GM18517 (cell line): ENCODE data around the gene HSPA1L.
A peak's percentile ranks its signal among the peaks of the same experiment; 100 is the strongest.
"Not testable (repeated sequence)": the region's sequence is repeated elsewhere in the genome, so short reads cannot be mapped to it uniquely, and the experiment has no call there.

Experiments
- ATAC-seq: cut with Tn5 transposase; IDR thresholded peaks from one replicate; pipeline ENCODE4 v1.9.1; 2021; ENCODE audit warnings: mild to moderate bottlenecking, moderate library complexity; ENCODE audit not compliant: unreplicated experiment

The HSPA1L gene

DNA sequence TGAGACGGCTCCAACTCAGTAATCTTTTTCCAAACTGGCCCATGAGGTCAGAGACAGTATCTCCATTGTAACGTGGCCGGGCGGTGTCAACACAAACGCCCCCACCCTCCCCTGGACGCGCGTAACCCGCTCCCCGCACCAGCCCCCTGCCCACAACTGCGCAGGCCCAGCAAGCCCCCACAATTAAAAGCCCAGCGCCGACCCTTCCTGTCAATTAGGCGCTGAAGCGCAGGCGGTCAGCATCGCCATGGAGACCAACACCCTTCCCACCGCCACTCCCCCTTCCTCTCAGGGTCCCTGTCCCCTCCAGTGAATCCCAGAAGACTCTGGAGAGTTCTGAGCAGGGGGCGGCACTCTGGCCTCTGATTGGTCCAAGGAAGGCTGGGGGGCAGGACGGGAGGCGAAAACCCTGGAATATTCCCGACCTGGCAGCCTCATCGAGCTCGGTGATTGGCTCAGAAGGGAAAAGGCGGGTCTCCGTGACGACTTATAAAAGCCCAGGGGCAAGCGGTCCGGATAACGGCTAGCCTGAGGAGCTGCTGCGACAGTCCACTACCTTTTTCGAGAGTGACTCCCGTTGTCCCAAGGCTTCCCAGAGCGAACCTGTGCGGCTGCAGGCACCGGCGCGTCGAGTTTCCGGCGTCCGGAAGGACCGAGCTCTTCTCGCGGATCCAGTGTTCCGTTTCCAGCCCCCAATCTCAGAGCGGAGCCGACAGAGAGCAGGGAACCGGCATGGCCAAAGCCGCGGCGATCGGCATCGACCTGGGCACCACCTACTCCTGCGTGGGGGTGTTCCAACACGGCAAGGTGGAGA, at the start of gene HSPA1L, which contains the start of gene HSPA1A:
HSPA1L (minus strand) TSS at position 259 of the 814 bp plus-strand sequence. CDS start 3,311 bp downstream, outside the sequence.
HSPA1A (plus strand) TSS at position 519 of the 814 bp plus-strand sequence; CDS start at position 733, 214 bp downstream.
- no peak for ATAC-seq

DNA sequence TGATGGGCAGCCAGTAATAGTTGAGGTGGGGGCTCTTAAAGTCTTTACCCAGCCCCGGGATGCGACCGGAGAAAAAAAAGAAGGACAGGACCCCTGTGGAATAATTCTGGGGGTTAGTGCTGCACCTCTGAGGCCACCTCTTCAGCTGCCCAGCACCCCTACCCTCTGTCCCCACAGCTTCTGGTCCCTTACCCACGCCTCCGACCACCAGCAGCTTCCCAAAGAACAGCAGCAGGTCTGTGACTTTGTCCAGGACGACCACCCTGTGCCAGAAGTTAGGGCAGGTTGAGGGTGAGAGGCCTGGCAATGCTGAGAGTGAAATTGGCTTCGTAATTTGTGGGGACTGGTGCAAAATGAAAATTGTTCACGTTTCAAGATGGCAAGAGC, 49.7 kb upstream of the HSPA1L start:
- ATAC-seq: no peak

GRCh38 chr6:31864123-31864562, 49.1 kb upstream of the HSPA1L start:
- not testable (repeated sequence) for ATAC-seq

DNA sequence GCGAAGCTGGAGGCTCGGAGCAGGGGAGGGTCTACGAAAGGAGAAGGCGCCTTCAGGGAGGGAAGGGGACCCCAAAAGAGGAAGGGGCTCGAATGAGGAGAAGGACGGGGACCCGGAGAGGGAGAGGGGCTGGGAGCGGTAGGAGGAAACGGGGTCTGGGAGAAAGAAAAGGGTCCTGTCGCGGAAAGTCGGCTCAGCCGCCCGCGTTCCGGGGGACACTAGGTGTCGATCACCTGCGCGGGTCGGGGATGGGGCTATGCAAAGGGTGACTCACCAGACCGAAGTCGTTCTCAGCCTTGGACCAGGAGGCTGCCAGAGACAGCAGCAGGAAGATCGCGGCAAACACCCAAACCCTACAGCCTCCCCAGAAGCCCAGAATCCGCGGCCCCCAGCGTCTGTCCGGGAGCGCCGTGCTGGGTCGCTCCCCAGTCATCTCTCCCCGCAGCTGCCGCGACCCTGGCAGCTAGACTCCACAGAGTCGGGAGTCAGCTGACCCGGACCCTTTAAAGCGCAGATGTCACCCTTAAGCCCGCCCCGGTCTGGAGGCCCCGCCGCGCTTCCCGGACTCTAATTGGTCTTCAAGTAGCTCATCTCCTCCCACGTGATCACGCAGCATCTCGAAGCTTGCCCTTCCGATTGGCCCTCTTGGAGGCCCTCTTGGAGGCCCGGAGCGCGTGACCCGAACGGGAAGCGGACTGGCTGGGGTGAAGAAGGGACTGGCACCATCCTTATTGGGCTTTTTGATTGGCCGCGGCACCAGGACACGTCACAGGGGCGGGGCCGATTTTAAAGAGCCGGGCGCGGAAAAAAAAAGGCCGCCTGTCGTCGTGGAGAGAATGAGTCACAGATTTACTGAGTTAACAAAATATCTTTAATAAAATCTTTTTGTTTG, 47.5 kb upstream of the HSPA1L start, which contains the start of gene NEU1:
NEU1 (minus strand) TSS at position 478 of the 892 bp plus-strand sequence; CDS start at position 433, 45 bp downstream.
- peak; percentile 95 for ATAC-seq

GRCh38 chr6:31861919-31862343, 46.8 kb upstream of the HSPA1L start:
- no peak for ATAC-seq

- ATAC-seq: no peak
Observed at GRCh38 chr6:31861150-31861549, 46.1 kb upstream of the HSPA1L start.

DNA sequence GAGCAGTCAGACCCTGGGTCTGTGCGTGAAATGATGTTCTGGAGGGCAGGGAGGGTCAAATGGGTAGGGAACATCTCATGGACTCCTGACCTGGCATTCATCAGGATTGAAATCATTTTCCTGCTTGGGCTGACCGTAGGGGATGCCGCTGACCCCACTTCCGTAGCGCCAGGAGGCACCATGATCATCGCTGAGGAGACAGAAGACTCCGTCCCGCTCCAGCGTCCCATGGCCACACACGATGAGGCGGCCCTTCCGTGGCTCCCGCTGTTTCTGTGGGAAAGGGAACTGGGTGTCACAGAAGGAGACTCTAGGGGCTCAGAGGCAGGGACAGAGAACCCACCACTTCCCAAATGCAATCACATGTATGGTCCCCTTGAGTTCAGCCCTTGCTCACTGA, 45.3 kb upstream of the HSPA1L start:
- no peak for ATAC-seq

DNA sequence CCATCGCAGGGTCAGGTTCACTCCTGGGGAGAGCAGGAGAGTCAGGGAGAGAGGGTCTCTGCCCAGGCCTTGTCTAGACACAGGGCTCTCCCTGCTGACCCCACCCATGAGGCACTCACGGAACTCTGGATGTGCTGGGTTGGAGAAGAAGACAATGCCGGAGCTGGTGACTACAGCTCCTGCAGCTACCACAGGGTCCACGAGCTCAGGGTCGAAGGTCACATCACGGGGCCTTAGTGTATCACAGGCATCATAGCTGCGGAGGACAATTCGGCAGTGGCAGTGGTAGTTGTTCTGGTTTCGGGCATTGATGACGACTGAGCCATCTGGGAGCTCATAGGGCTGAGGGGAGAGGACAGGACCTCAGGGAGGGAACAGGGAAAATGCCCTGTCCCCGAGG, 44.8 kb upstream of the HSPA1L start:
- ATAC-seq: no peak

DNA sequence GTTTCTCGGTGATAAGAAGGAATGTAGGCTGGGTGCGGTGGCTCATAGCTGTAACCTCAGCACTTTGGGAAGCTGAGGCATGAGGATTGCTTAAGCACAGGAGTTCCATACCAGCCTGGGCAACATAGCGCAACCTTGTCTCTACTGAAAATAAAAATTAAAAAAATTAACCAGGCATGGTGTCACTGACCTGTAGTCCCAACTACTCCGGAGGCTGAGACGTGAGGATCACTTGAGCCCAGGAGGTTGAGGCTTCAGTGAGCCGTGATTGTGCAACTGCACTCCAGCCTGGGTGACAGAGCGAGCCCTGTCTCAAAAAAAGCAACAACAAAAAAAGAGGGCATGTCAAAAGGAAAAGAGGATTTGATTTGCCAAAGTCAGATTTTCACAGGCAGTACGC, 43.6 kb upstream of the HSPA1L start:
- ATAC-seq: no peak

GRCh38 chr6:31857774-31858173, 42.7 kb upstream of the HSPA1L start:
- not testable (repeated sequence) for ATAC-seq

GRCh38 chr6:31851980-31852718, 37.1 kb upstream of the HSPA1L start:
- not testable (repeated sequence) for ATAC-seq

GRCh38 chr6:31851485-31851832, 36.4 kb upstream of the HSPA1L start:
- ATAC-seq: no peak

DNA sequence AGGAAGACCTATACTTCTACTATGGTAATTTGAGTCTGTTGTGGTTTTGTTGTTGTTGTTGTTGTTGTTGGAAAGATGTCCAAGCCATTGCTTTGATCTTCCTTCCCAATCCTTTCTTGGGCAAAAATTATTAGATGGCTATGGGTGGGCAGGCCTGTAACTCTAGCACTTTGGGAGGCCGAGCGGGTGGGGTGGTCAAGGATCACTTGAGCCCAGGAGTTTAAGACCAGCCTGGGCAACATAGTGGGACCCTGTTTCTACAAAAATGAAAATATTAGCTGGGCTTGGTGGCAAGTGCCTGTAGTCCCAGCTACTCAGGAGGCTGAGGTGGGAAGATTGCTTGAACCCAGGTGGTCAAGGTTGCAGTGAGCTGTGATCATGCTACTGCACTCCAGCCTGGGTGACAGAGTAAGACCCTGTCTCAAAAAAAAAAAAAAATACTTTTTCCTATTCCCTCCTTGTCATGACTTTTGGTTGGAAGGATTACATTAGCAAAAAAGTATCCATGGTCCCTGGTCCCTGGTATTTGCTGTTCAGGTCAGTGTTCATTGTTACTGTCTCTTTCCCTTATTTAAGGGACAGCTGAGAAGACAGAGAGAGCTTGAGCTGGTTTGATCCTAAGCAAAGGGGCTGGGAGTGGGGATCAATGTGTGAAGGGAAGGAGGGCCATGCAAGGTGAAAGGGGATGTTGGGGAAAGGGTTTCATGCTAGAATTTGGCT, 35.8 kb upstream of the HSPA1L start:
- ATAC-seq: no peak

DNA sequence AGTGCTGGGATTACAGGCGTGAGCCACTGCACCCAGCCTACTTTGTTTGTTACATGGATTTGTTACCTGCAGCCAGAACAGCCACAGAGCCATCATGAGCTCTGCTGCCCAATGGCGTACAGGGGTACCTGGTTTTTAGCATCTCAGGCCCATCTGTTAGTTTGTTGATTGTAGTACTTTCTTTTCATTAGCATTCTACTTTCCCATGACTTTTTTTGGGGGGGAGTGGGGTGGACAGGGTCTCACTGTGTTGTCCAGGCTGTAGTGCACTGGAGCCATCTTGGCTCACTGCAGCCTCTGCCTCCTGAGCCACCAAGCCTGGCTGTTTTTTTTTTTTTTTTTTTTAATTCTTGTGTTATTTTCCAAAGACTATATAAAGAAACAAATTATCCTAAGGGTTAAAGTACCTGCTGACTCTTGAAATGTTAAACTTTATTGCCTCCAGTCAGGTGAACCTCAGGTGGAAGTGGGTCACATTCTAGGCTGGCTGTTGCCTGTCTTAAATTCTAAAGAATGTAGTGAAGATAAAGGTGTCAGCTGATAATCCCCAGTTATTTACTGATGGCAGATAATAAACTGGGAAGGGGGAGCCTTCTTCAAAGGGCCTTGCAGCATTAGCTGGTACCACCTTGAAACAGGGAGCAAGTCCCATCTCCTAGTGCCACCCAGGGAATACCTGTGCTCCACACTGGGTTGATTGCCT, 32.3 kb upstream of the HSPA1L start:
- no peak for ATAC-seq

GRCh38 chr6:31844507-31844906, 29.4 kb upstream of the HSPA1L start:
- ATAC-seq: no peak

GRCh38 chr6:31842053-31842452, 27.0 kb upstream of the HSPA1L start:
- ATAC-seq: no peak

DNA sequence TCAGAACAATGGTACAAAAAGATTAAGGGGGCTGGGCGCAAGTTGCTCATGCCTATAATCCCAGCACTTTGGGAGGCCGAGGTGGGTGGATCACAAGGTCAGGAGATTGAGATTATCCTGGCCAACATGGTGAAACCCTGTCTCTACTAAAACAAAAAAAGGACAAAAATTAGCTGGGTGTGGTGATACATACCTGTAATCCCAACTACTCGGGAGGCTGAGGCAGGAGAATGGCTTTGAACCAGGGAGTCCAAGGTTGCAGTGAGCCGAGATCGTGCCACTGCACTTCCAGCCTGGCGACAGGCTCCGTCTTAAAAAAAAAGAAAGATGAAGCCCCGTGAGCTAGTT, 24.7 kb upstream of the HSPA1L start:
- not testable (repeated sequence) for ATAC-seq

GRCh38 chr6:31838968-31839367, 23.9 kb upstream of the HSPA1L start:
- ATAC-seq: no peak

- ATAC-seq: not testable (repeated sequence)
Observed at GRCh38 chr6:31838114-31838553, 23.1 kb upstream of the HSPA1L start.
